Transverse colon (tissue), 4 donors: ENCODE data around the gene TBCCD1. TPM values are rescaled to one million over a fixed set of nuclear protein-coding genes. Genes with fewer than 3 reads are reported as not detected.

Experiments
- DNase-seq: peaks from one replicate; pipeline ENCODE4 v3.0.0-alpha.2; 2019
- H3K27ac ChIP-seq, 4 donors: fragments of 200-600 bp; sonication (generic); 2 replicates each; pipeline ENCODE4 v1.5.1; 2016 to 2018; ENCODE audit warnings: inconsistent platforms in 4 of 4
- H3K27me3 ChIP-seq: fragments of 200-600 bp; sonication (generic); 2 replicates; pipeline ENCODE4 v1.5.1; 2017; ENCODE audit warnings: inconsistent platforms
- H3K36me3 ChIP-seq, 4 donors: fragments of 200-600 bp; sonication (generic); 2 replicates each; pipeline ENCODE4 v1.5.1; 2017 to 2019; ENCODE audit warnings: inconsistent platforms in 4 of 4
- H3K4me1 ChIP-seq, 4 donors: fragments of 200-600 bp; sonication (generic); 2 replicates each; pipeline ENCODE4 v1.5.1; 2017 to 2020; ENCODE audit warnings: inconsistent platforms in 4 of 4
- H3K4me3 ChIP-seq, 4 donors: fragments of 200-600 bp; sonication (generic); 1 replicate in 1 of 4; 2 replicates in 3 of 4; pipeline versions ENCODE4 v1.5.1 to v1.6.1; 2017 to 2019; ENCODE audit warnings: inconsistent platforms in 4 of 4
- H3K9me3 ChIP-seq, 2 donors: fragments of 200-600 bp; sonication (generic); 2 replicates each; pipeline ENCODE4 v1.5.1; 2017 to 2019; ENCODE audit warnings: inconsistent platforms in 2 of 2
- CTCF ChIP-seq, 5 experiments: fragments of 200-600 bp in 3 of 5; fragments of 450-650 bp in 2 of 5; sonication (generic) in 3 of 5; IDR thresholded peaks; 1 replicate in 2 of 5; 2 replicates in 3 of 5; pipeline ENCODE4 v1.5.1; 2016 to 2017; ENCODE audit warnings: antibody characterized with exemption in 5 of 5, inconsistent platforms in 3 of 5, mild to moderate bottlenecking in 2 of 5, moderate library complexity in 1 of 5
- EP300 ChIP-seq: sonication (generic); formaldehyde crosslinking; IDR thresholded peaks from one replicate; pipeline ENCODE4 v1.6.1; 2017; ENCODE audit warnings: antibody characterized with exemption, low read depth
- POLR2A ChIP-seq: fragments of 450-650 bp; IDR thresholded peaks from one replicate; pipeline ENCODE4 v1.6.1; 2016; ENCODE audit warnings: antibody characterized with exemption, mild to moderate bottlenecking, moderate library complexity
- POLR2AphosphoS5 ChIP-seq, 3 donors: sonication (generic); formaldehyde crosslinking; IDR thresholded peaks; one replicate each; pipeline ENCODE4 v1.6.1; 2016; ENCODE audit warnings: antibody characterized with exemption in 3 of 3
- WGBS, 2 donors: methylation state at CpG; one replicate each; pipeline ENCODE4 v1.1.5; 2018; ENCODE audit warnings: low coverage in 1 of 2; 5-methylcytosine and 5-hydroxymethylcytosine counted together
- in situ Hi-C, 4 donors: fragments of 200-750 bp; cut with MboI; loops; one replicate each; pipeline versions ENCODE4 v1.15.0 to v1.15.1; 2017; ENCODE audit warnings: low sequenced_read_pairs in 3 of 4, low pct_ligation_motif_present in 1 of 4, low pct_unique_long_range_greater_than_20kb in 1 of 4
- intact Hi-C: fragments of 100-400 bp; cut with DNase I; formaldehyde crosslinking; loops from one replicate; pipeline ENCODE4 v1.15.1; 2023; ENCODE audit warnings: low total_unique reads
- total RNA-seq, 4 donors: library from RNA; depleted of rRNA; stranded (reverse); fragments of >200 nt; gene quantifications; one replicate each; pipeline ENCODE4 v1.1.0, GENCODE V29; 2016

The TBCCD1 gene
- total RNA-seq, 4 donors from 2014 or later = 7.1 to 15.4 (median 13.9) TPM

GRCh38 chr3:186514296-186515002 is 52.7 kb downstream of the TBCCD1 start:
- in situ Hi-C loops = no loop called here
- Histone ChIP-seq H3K9me3 (no peaks in the 10 kb centered on the region), H3K36me3 (no peaks in the 10 kb centered on the region), H3K27ac (no peak overlapping the region), H3K4me1 (no peaks in the 10 kb centered on the region), H3K4me3 (no peak overlapping the region), H3K27me3 (no peaks in the 10 kb centered on the region)
- intact Hi-C loops = no loop called here
- peak in 3 of 5 experiments; percentile 6 to 46 (median 31) for TF ChIP-seq CTCF (IDR thresholded peaks at IDR 0.05)
- no peak for TF ChIP-seq POLR2AphosphoS5 (IDR thresholded peaks at IDR 0.05)
- no peak for TF ChIP-seq EP300
- DNase-seq = no peak
- 63 to 100% methylated on average over 1 to 3 of the region's 3 CpGs for WGBS, 2 donors

GRCh38 chr3:186513386-186513785 is 53.8 kb downstream of the TBCCD1 start:
- H3K4me3 ChIP-seq = no peak overlapping the region
- no peak for DNase-seq
- no peak for TF ChIP-seq POLR2AphosphoS5 (IDR thresholded peaks at IDR 0.05)
- no peak for TF ChIP-seq POLR2A
- no peak for TF ChIP-seq CTCF (IDR thresholded peaks at IDR 0.05)
- no peak for TF ChIP-seq EP300
- H3K4me1 ChIP-seq = no peaks in the 10 kb centered on the region
- no peaks in the 10 kb centered on the region for H3K27me3 ChIP-seq
- H3K27ac ChIP-seq = no peak overlapping the region
- intact Hi-C loops = no loop called here
- H3K36me3 ChIP-seq = no peaks in the 10 kb centered on the region
- in situ Hi-C loops = no loop called here
- WGBS, 2 donors = 76 to 80% methylated on average over 5 of the region's 5 CpGs
- no peaks in the 10 kb centered on the region for H3K9me3 ChIP-seq

- no peaks in the 10 kb centered on the region for H3K9me3 ChIP-seq
- TF ChIP-seq EP300 (no peak), POLR2A (no peak), POLR2AphosphoS5 (IDR thresholded peaks at IDR 0.05) (no peak), CTCF (IDR thresholded peaks at IDR 0.05) (no peak)
- no peaks in the 10 kb centered on the region for H3K4me1 ChIP-seq
- no peaks in the 10 kb centered on the region for H3K36me3 ChIP-seq
- H3K27ac ChIP-seq = no peak overlapping the region
- WGBS, 2 donors = 19 to 61% methylated on average over 4 to 9 of the region's 9 CpGs
- DNase-seq = no peak
- intact Hi-C loops (no loop called here), in situ Hi-C loops (no loop called here)
- H3K4me3 ChIP-seq = no peak overlapping the region
- no peaks in the 10 kb centered on the region for H3K27me3 ChIP-seq
Measured at GRCh38 chr3:186512570-186513302, 54.4 kb downstream of the TBCCD1 start.

GRCh38 chr3:186511702-186512101 is 55.4 kb downstream of the TBCCD1 start:
- no peaks in the 10 kb centered on the region for H3K27me3 ChIP-seq
- 40 to 79% methylated on average over 2 to 5 of the region's 5 CpGs for WGBS, 2 donors
- no peaks in the 10 kb centered on the region for H3K9me3 ChIP-seq
- intact Hi-C loops (no loop called here), in situ Hi-C loops (no loop called here)
- H3K27ac ChIP-seq = no peak overlapping the region
- DNase-seq = no peak
- H3K36me3 ChIP-seq = no peaks in the 10 kb centered on the region
- H3K4me3 ChIP-seq = no peak overlapping the region
- no peaks in the 10 kb centered on the region for H3K4me1 ChIP-seq
- TF ChIP-seq POLR2AphosphoS5 (IDR thresholded peaks at IDR 0.05) (no peak), EP300 (no peak), POLR2A (no peak)
